Measurements from ENCODE around the gene PPM1M.

DNA sequence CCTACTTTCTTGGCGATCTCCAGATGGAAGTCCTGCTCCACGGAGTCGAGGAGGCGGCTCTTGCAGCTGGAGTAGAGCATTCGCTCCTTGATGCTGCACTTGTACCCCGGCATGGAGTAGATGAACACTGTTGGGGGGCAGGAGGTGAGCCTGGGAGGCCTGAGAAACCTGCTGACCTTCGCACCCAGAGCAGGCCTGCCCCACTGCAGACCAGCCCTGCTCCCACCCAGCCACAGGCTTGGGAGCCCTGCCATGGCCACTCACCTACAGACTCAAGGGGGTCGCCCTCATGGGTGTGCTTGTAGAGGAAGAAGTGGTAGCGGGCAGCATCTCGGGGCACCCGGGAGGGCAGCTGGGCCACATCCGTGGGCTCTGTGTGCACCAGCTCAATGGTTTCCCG lies 15.9 kb upstream of the PPM1M start:
- TF ChIP-seq FOXK2 (IDR thresholded peaks at IDR 0.05) (no peak), SUZ12 (IDR thresholded peaks at IDR 0.05) (no peak), PKNOX1 (IDR thresholded peaks at IDR 0.05) (no peak), LEF1 (IDR thresholded peaks at IDR 0.05; ENCODE audit: borderline replicate concordance) (no peak), CTBP1 (IDR thresholded peaks at IDR 0.05; ENCODE audit: borderline replicate concordance) (no peak), TARDBP (IDR thresholded peaks at IDR 0.05) (no peak), FOXM1 (IDR thresholded peaks at IDR 0.05; ENCODE audit: borderline replicate concordance) (no peak), SP1 (IDR thresholded peaks at IDR 0.05) (no peak), FOXA1 (IDR thresholded peaks at IDR 0.05) (no peak), BHLHE40 (IDR thresholded peaks at IDR 0.05; ENCODE audit: borderline replicate concordance) (no peak), NFRKB (IDR thresholded peaks at IDR 0.05) (no peak), ELF4 (IDR thresholded peaks at IDR 0.05) (no peak), ZNF384 (IDR thresholded peaks at IDR 0.05) (no peak), ARNT (IDR thresholded peaks at IDR 0.05) (no peak)
